ENCODE results near the gene STK32A. TPM values are rescaled to one million over a fixed set of nuclear protein-coding genes. Genes with fewer than 3 reads are reported as not detected.

The STK32A gene
- total RNA-seq, 1 donor from 2014 or later: 0.92 TPM

- intact Hi-C loops (cut with DNase I): no loop called here
- DNase-seq (ENCODE audit: low spot score): no peak
These were observed 10.7 kb downstream of the STK32A start for GRCh38 chr5:147245381-147246165.

GRCh38 chr5:147248561-147248960 is 13.7 kb downstream of the STK32A start:
- intact Hi-C loops (cut with DNase I): no loop called here
- DNase-seq (ENCODE audit: low spot score): no peak

GRCh38 chr5:147259837-147260236 is 25.0 kb downstream of the STK32A start:
- no peak for DNase-seq (ENCODE audit: low spot score)
- intact Hi-C loops (cut with DNase I): no loop called here

GRCh38 chr5:147267082-147267832 is 32.4 kb downstream of the STK32A start:
- no peak for DNase-seq (ENCODE audit: low spot score)
- intact Hi-C loops (cut with DNase I): no loop called here

DNA sequence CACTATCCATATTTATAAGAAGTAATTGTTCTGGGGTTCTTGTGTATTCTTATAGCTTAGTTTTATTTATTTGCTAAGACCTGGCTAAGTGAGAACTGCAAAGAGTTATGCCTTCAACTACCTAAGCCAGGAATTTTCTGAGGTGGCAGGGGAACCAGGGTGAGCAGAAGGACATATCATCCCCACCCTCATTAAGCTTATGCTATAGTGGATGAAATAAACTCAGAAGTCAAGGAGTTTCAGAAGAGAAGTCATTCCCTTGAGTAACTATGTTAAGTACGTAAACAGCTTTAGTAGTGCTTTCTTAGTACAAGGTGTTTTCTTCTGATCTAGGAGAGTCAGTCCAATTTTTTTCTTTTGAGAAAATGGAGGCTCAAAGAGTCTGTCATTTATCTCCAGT is 41.7 kb downstream of the STK32A start:
- intact Hi-C loops (cut with DNase I): no loop called here

GRCh38 chr5:147286296-147286695 is 51.5 kb downstream of the STK32A start:
- no peak for DNase-seq (ENCODE audit: low spot score)
- intact Hi-C loops (cut with DNase I): no loop called here

More for the DNA sequence above, 41.7 kb downstream of the STK32A start:
- no peak for DNase-seq (ENCODE audit: low spot score)

GRCh38 chr5:147287110-147287509 is 52.3 kb downstream of the STK32A start:
- intact Hi-C loops (cut with DNase I): no loop called here
- no peak for DNase-seq (ENCODE audit: low spot score)

DNA sequence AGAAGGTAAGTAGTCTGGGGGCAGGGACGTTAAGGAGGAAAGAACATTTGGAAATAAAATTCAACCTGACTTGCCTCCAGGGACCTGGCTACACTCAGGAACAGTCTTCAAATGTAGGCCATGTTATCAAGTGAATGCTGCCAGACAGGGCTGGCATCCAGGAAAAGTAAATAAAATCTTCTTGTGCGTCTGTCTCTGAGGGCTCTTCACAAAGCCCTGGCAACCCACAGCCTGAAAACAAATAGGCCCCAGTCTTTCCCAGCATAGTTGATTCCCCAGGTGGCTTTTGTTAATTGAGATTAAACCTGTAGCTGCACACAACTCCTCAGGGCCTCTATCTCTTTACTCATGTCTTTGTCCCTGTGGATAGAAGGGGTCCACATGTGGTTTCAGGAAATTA is 55.4 kb downstream of the STK32A start:
- DNase-seq (ENCODE audit: low spot score): no peak
- intact Hi-C loops (cut with DNase I): no loop called here

DNA sequence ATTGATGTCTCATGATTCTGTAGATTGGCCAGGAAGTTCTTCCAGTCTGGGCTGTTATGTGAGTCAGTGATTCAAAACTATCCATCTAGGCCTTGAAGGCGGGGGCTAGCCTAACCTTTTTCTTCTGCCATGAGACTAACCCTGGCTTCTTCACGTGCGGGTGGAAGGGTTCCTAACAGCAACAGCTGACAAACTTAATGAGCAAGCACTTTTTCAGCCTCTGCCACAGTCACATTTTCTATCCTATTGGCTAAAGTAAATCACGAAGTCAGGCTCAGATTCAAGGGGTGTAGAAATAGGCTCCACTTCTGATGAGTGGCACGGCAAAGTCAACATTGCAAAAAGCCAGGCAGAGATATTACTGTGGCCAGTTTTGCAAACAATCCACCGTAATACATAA is 68.4 kb downstream of the STK32A start:
- intact Hi-C loops (cut with DNase I): no loop called here
- DNase-seq (ENCODE audit: low spot score): no peak

DNA sequence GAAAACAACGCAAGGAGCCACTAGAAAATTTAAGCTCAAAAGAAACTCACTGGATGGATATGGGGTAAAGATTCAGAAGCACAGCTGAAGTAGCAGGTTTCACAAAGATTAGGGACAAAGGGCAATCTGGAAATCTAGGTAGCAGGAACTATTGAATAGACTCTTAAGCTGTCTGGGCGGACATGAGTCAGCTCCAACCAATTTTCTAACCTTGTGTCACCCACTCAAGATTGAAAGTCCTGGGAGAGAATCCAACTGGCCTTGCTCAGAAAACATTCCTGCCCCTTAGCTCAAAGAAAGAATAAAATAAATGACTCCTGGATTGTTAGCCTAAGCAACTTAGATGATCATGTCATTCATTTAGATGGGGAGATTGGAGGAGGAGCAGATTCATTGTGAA is 69.2 kb downstream of the STK32A start:
- no peak for DNase-seq (ENCODE audit: low spot score)
- intact Hi-C loops (cut with DNase I): no loop called here

- intact Hi-C loops (cut with DNase I): no loop called here
- DNase-seq (ENCODE audit: low spot score): no peak
These were observed 70.3 kb downstream of the STK32A start for GRCh38 chr5:147305147-147305546.

GRCh38 chr5:147306351-147306750 is 71.5 kb downstream of the STK32A start:
- intact Hi-C loops (cut with DNase I): no loop called here
- DNase-seq (ENCODE audit: low spot score): no peak

DNA sequence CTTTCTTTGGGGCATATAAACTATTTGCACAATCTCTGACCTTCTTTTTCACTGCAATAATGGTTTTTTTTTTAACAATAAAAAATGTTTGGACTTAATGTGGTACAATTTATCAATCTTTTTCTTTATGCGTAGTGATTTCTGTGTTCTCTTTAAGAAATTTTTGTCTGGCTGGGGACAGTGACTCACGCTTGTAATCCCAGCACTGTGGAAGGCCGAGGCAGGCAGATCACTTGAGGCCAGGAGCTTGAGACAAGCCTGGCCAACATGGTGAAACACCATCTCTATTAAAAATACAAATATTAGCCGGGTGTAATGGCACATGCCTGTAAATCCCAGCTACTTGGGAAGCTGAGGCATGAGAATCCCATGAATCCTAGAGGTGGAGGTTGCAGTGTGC is 72.3 kb downstream of the STK32A start:
- intact Hi-C loops (cut with DNase I): no loop called here
- no peak for DNase-seq (ENCODE audit: low spot score)

- no peak for DNase-seq (ENCODE audit: low spot score)
- intact Hi-C loops (cut with DNase I): no loop called here
These were observed 74.8 kb downstream of the STK32A start for GRCh38 chr5:147309621-147310020.

DNA sequence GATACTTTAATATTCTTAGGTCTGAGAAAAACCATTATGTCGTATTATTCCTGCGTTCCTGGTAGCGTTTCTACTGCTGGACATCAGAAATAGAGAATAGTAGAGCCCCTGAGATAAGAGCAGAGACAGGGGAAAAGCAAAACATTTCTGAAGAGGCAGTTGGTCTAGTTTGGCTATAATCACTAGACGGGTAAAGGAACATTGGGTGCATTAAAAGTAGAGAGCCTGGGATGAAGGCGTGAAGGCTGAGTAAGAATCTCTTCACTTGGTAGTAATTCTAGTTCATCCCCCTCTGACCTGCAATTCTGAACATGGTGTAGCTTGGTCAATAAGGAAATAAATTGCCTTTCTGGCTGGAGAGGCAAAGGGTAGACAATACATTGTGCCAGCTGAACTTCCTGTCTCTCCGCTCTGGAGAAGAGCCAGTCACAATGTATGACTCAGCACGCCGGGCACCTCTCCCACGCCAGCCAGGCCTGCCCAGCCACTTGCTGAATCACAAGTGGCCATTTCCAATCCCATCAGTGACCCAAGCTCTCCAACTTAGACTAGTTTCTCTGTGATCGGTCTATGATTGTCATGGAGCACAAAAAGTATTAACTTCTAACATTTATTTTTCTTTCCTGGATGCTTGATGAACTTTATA is 75.4 kb downstream of the STK32A start:
- intact Hi-C loops (cut with DNase I): no loop called here
- no peak for DNase-seq (ENCODE audit: low spot score)

DNA sequence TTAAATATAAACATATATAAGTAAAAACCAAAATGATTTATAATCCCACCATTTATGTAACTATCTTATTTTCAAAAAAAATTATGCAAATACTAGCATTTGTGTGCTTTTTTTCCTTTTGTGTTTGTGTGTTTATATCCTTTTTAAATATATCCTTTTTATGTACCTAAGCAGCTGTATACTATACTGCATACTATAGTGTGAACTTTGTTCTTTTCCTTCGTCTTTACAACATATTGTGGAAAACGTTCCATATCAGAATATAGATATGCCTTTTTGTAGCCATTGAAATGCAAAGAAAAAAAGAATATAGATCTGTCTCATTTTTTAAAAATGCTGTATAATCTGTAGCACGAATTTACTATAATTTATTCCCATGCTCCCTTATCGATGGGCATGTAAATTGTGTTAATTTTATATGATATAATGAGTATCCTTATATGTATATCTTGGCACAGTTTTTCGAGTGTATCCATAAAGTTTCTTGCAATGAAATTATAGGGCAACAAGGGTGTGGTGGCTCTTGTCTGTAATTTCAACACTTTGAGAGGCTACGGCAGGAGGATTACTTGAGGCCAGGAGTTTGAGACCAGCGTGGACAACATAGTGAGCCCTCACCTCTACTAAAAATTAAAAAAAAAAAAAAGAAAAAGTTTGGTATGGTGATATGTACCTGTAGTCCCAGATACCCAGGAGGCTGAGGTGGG is 83.3 kb downstream of the STK32A start:
- no peak for DNase-seq (ENCODE audit: low spot score)
- intact Hi-C loops (cut with DNase I): no loop called here

- DNase-seq (ENCODE audit: low spot score): no peak
- intact Hi-C loops (cut with DNase I): no loop called here
These were observed 86.7 kb downstream of the STK32A start for GRCh38 chr5:147321569-147321968.

GRCh38 chr5:147327421-147327820 is 92.6 kb downstream of the STK32A start:
- no peak for DNase-seq (ENCODE audit: low spot score)
- intact Hi-C loops (cut with DNase I): no loop called here

DNA sequence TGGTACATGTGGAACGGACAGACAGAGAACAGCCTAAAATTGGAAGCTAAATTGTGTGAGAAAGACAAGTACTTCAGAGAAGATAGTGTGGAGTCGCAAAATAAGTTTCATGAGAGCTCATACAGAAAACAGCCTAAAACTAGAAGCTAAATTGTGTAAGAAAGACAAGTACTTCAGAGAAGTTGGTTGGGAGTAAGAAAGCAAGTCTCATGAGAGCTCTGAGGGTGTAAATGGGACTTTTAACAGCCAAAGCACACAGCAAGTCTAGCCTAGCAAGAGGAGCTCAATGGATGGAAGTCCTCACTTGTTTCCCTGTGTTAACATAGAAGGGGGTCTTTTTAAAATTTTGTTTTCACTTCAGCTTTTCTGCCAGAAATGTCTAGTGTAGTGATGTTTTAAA is 93.1 kb downstream of the STK32A start:
- no peak for DNase-seq (ENCODE audit: low spot score)
- intact Hi-C loops (cut with DNase I): no loop called here

- intact Hi-C loops (cut with DNase I): no loop called here
- no peak for DNase-seq (ENCODE audit: low spot score)
These were observed 97.8 kb downstream of the STK32A start for GRCh38 chr5:147332658-147333057.

All from cardiac septum (tissue), 1 donor.